ENCODE data around the gene PSMD14. TPM values are rescaled to one million over a fixed set of nuclear protein-coding genes. Genes with fewer than 3 reads are reported as not detected.

Gene PSMD14
- total RNA-seq, 1 donor from 2014 or later, result 101 TPM

- no peak for DNase-seq
These were observed 76.6 kb downstream of the PSMD14 start for GRCh38 chr2:161384864-161385263.

- DNase-seq, result no peak
These were observed 78.1 kb downstream of the PSMD14 start for GRCh38 chr2:161386228-161386824.

- no peak for DNase-seq
These were observed 80.0 kb downstream of the PSMD14 start for GRCh38 chr2:161388146-161388779.

- no peak for DNase-seq
These were observed 83.7 kb downstream of the PSMD14 start for GRCh38 chr2:161391737-161392506.

GRCh38 chr2:161400076-161400475, 91.9 kb downstream of the PSMD14 start:
- DNase-seq, result no peak

- DNase-seq, result no peak
These were observed 94.1 kb downstream of the PSMD14 start for GRCh38 chr2:161402297-161402696.

- no peak for DNase-seq
These were observed 98.1 kb downstream of the PSMD14 start for GRCh38 chr2:161406316-161406715.

- DNase-seq, result no peak
These were observed 99.4 kb downstream of the PSMD14 start for GRCh38 chr2:161407597-161407996.

GRCh38 chr2:161409308-161409907, 101.2 kb downstream of the PSMD14 start:
- no peak for DNase-seq

- no peak for DNase-seq
These were observed 104.1 kb downstream of the PSMD14 start for GRCh38 chr2:161412346-161412745.

GRCh38 chr2:161414042-161415033, 106.1 kb downstream of the PSMD14 start:
- DNase-seq, result peak; percentile 27

- DNase-seq, result no peak
These were observed 107.1 kb downstream of the PSMD14 start for GRCh38 chr2:161415034-161415986.

- DNase-seq, result no peak
These were observed 107.9 kb downstream of the PSMD14 start, which contains the start of gene TBR1 for GRCh38 chr2:161415987-161416707. Gene TBR1, plus strand, starts transcription at chr2:161416297. Its CDS starts 114 bp downstream, at chr2:161416411.

GRCh38 chr2:161416708-161417437, 108.6 kb downstream of the PSMD14 start:
- no peak for DNase-seq

GRCh38 chr2:161417438-161418274, 109.4 kb downstream of the PSMD14 start:
- DNase-seq, result no peak

- DNase-seq, result no peak
These were observed 110.1 kb downstream of the PSMD14 start for GRCh38 chr2:161418275-161418714.

GRCh38 chr2:161418715-161419637, 110.8 kb downstream of the PSMD14 start:
- no peak for DNase-seq

Measured in occipital lobe (tissue), 2 donors.